Measurements from ENCODE around the gene ENPP3. TPM values are rescaled to one million over a fixed set of nuclear protein-coding genes. Genes with fewer than 3 reads are reported as not detected.

The ENPP3 gene
- total and polyA plus RNA-seq, 9 of the 15 experiments (the other 6 are each of a cell fraction or from before 2014, with no cell fraction given) = 14.0 to 32.8 (median 21.6) TPM

DNA sequence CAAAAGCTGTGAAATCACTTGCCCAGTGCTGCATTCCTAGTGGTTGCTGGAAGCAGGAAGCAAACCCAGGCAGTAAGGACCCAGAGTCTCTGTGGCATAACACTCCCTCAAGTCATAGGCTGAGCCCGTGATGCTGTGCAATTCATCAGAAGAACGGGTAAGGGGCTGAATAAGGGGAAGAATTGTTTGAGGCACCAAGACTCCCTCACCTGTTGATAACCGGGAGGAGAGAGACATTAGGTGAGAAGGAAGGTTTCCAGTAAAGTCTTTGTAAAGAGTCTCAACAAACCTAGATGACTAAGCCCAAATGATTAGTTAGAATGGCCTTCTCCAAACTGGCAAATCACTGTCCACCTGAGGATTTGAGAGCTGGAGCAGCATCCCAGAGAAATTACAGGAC, 18.3 kb downstream of the ENPP3 start:
- no peak overlapping the region for H3K4me3 ChIP-seq
- no peaks in the 10 kb centered on the region for H3K79me2 ChIP-seq (ENCODE audit: control insufficient read depth, insufficient read depth, low read length)
- WGBS (ENCODE audit: insufficient coverage, low coverage, missing lambda C conversion rate) = 87% methylated on average over 3 of the region's 3 CpGs
- ChIA-PET CTCF (ENCODE audit: low intra/inter-chr PET ratio) (no interaction called here), POLR2A (interaction anchor here (0.7 to 0.8 kb wide), 2 partner anchors 9 to 18 kb away, joined by 3 read pairs; partner anchors contain the start of gene ENPP3)
- H3K27ac ChIP-seq (ENCODE audit: extremely low read depth, low read depth, low read length) = no peak overlapping the region
- ATAC-seq = no peak
- H3K4me1 ChIP-seq (replicated peaks in 1 of 2; ENCODE audit: control insufficient read depth in 2 of 2, insufficient read depth in 2 of 2, low read length in 2 of 2) = peaks cover 4 to 28% of the 10 kb centered on the region in 2 experiments
- H3K9ac ChIP-seq (ENCODE audit: insufficient read depth in 1 of 2, low read depth in 2 of 2, low read length in 2 of 2) = no peak overlapping the region
- no TSS peak for BruUV-seq (replicated peaks)
- no peaks in the 10 kb centered on the region for H3K27me3 ChIP-seq (ENCODE audit: control insufficient read depth in 2 of 2, insufficient read depth in 2 of 2, low read length in 2 of 2)
- no peaks in the 10 kb centered on the region for H4K20me1 ChIP-seq (replicated peaks; ENCODE audit: control insufficient read depth, insufficient read depth, low read length)
- TF ChIP-seq, protein P1, sequence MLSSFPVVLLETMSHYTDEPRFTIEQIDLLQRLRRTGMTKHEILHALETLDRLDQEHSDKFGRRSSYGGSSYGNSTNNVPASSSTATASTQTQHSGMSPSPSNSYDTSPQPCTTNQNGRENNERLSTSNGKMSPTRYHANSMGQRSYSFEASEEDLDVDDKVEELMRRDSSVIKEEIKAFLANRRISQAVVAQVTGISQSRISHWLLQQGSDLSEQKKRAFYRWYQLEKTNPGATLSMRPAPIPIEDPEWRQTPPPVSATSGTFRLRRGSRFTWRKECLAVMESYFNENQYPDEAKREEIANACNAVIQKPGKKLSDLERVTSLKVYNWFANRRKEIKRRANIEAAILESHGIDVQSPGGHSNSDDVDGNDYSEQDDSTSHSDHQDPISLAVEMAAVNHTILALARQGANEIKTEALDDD (IDR thresholded peaks at IDR 0.05) = 0 out of 2 replicates have a peak, but pooled peaks have one; percentile 26
- no peak for TF ChIP-seq ZKSCAN8 (CRISPR knock-in tag; IDR thresholded peaks at IDR 0.05)
- TF ChIP-seq MCM5 (IDR thresholded peaks at IDR 0.05; ENCODE audit: low read depth) = no peak
- TF ChIP-seq, protein P2, sequence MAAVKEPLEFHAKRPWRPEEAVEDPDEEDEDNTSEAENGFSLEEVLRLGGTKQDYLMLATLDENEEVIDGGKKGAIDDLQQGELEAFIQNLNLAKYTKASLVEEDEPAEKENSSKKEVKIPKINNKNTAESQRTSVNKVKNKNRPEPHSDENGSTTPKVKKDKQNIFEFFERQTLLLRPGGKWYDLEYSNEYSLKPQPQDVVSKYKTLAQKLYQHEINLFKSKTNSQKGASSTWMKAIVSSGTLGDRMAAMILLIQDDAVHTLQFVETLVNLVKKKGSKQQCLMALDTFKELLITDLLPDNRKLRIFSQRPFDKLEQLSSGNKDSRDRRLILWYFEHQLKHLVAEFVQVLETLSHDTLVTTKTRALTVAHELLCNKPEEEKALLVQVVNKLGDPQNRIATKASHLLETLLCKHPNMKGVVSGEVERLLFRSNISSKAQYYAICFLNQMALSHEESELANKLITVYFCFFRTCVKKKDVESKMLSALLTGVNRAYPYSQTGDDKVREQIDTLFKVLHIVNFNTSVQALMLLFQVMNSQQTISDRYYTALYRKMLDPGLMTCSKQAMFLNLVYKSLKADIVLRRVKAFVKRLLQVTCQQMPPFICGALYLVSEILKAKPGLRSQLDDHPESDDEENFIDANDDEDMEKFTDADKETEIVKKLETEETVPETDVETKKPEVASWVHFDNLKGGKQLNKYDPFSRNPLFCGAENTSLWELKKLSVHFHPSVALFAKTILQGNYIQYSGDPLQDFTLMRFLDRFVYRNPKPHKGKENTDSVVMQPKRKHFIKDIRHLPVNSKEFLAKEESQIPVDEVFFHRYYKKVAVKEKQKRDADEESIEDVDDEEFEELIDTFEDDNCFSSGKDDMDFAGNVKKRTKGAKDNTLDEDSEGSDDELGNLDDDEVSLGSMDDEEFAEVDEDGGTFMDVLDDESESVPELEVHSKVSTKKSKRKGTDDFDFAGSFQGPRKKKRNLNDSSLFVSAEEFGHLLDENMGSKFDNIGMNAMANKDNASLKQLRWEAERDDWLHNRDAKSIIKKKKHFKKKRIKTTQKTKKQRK (IDR thresholded peaks at IDR 0.05; ENCODE audit: borderline replicate concordance, low read depth, low read length) = no peak
- no peak overlapping the region for H3K4me2 ChIP-seq (ENCODE audit: insufficient read depth, low read length)
- no peaks in the 10 kb centered on the region for H3K9me1 ChIP-seq (ENCODE audit: control insufficient read depth, insufficient read depth, low read length)
- no peaks in the 10 kb centered on the region for H3K9me3 ChIP-seq (replicated peaks; ENCODE audit: control insufficient read depth, insufficient read depth, low read depth, low read length)
- H2AFZ ChIP-seq (ENCODE audit: low read depth, low read length) = no peak overlapping the region
- in situ Hi-C loops (cut with MboI) (no loop called here), intact Hi-C loops (cut with micrococcal nuclease) (no loop called here)
- FAIRE-seq = no peak
- peaks cover 51% of the 10 kb centered on the region for H3K36me3 ChIP-seq (ENCODE audit: control insufficient read depth, insufficient read depth, low read length)
- DNase-seq (ENCODE audit: extremely low read depth in 1 of 4, low spot score in 3 of 4) = no peak
